GM18499 (cell line): ENCODE measurements around the gene IZUMO1.
"Not testable (repeated sequence)": the region's sequence is repeated elsewhere in the genome, so short reads cannot be mapped to it uniquely, and the experiment has no call there.

Experiments
- ATAC-seq: cut with Tn5 transposase; IDR thresholded peaks from one replicate; pipeline ENCODE4 v1.9.1; 2021; ENCODE audit warnings: moderate number of reproducible peaks; ENCODE audit not compliant: insufficient read depth, unreplicated experiment

The IZUMO1 gene

DNA sequence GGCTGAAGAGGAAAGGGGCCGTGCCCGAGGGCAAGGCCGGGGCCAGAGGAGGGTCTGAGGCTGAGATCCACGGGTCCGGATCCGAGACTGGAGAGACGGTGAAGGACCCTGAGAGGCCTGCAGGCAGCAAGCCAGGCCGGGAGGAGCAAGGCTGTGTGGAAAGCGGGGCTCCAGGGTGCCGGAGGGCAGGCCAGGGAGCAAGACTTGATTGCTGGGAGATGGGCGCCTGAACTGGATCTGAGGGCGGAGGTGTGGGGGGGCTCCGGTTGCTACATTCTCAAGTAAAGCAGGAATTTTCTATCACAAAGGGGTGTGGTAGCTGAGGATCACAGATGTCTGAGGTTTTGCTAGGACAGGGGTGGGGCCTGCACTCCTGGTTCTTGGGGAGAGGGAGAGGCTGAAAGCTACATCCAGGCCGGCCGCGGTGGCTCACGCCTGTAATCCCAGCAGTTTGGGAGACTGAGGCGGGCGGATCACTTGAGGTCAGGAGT lies 31.0 kb downstream of the IZUMO1 start:
- no peak for ATAC-seq

DNA sequence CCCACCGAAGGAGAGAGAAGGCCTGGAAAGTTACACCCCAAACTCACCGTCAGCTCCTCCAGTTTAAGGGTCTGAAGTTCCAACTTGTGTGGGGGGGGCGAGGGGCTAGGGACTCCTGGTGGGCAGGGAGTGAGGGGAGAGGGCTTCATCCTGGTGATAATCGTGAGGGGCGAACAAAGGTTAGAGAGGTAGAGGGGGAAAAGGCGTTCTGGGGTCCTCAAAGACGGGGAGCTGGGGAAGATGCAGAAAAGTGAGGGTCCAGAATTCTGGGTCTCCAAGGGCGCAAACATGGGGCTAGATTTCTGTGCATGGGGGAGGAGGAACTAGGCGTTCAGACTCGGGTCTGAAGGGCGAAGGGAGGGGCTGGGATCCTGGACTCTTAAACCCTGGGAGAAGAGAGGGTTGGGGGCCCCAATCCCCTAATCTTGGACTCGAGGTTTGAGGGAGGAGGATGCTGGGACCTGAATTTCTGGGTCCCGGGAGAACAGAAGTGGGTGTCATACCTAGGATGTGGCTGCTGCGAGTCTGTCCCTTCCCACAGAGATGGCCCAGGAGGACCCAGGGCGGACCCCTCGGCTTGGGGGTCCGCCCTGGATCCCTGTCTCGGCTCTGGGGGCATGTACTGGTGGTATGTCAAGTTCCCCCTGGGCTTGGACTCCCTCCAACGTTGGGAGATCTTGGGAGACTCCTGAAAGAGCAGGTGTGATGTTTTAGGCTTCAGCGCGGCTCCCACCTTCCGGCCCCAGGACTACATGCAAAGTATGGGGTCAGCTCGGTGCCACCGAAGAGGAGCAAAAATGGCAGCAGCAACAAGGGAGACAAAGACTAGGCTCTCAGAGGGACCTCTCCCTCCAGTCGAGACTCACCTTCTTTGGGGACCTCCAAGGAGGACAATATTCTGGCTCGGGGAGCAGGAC lies 31.7 kb downstream of the IZUMO1 start:
- ATAC-seq: no peak

DNA sequence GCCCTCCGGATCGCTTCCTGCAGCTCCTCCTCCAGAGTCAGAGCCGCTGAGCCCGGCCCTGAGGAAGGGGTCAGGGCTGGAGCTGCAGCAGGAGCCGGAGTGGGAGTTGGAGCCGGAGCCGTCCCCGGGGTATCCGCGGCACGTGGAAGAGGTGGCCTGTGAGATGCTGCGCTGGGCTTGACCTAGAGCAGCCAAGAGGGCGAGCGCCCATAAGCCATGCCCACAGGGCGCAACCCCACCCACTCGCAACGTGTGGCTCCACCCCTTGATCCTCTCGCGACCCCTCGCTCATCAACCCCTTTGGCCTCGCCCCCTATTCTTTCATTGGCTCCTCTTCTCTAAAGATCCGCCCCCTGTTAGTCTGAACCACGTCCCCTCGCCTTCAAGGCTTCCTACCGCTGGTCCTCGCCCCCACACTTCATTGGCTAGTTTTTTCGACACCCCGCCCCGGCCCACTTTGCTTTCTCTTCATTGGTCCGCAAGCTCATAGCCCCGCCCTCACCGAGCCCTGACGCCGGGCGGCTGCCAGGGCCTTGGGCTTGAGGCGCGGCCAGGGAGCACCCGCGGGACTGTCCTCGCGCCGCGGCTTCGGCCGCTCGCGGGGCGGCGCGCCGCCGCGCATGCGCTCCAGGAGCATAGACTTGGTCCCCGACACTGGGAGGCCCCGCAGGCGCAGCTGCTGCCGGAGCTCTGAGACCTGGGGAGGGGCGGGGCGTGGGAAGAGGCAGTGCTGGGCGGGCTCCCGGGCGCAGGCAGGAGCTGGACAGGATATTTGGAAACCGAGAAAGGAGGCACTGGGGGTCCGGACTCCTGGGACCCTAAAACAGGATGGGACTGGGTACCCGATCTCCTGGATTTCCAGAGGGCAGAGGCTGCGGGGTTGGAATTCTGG lies 32.6 kb downstream of the IZUMO1 start:
- ATAC-seq: peak; percentile 65

DNA sequence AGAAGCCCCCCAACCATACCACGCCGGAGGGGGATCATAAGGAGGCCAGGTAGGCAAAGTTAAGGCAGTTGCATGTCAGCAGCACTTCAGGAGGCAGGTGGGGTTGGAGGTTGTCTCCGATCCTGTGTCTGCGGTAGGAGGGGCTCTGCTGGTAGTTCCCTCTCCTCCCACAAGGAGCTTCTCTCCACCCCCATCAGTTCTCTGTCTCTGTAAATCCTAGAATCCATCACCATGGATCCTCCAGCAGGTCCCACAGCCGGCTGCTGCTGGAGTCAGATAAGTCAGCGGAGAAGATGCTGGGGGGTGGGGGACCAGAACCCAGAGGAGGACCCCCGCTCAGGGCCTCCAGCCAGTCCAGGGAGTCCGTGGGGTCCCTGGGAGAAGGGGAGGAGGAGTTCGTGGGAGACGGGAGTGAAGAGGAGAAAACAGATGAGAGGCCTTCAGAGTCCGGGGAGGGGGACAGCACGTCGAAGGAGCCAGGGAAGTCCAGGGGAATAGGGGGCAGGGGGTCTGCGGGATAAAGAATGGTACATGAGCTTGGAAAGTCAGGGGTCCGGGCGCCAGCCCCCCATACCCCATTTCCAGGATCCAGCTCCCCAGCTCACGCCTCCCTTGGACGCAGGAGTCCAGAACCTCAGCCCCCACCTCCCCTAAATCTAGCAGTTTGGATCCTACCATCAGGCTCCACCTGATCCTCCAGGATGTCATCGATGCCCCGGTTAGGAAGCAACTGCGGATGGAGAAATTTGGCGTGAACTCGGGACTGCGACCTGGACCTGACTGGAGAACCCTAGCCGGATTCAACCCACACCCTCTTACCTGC lies 33.5 kb downstream of the IZUMO1 start:
- no peak for ATAC-seq

DNA sequence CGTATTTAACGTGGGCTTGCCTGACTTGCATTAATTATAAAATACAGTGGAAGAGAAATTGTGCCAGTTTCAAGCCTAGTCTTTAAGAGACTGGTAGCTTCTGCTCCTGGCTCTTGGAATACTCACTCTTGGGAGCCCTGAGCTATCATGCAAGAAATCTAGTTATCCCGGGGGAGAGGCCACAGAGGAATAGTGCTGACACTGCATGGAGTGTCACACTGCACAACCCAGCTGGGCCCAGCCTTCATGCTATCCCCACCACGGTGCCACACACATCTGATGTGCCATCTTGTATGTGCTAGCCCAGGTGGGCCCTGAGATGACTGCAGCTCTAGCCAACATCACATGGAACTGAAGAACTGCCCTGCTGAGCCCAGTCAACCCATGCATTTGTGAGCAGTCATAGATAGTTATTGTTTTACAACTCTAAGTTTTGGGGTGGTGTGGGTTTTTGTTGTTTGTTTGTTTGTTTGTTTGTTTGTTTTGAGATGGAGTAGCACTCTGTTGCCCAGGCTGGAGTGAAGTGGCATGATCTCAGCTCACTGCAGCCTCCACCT lies 35.5 kb downstream of the IZUMO1 start:
- ATAC-seq: no peak

DNA sequence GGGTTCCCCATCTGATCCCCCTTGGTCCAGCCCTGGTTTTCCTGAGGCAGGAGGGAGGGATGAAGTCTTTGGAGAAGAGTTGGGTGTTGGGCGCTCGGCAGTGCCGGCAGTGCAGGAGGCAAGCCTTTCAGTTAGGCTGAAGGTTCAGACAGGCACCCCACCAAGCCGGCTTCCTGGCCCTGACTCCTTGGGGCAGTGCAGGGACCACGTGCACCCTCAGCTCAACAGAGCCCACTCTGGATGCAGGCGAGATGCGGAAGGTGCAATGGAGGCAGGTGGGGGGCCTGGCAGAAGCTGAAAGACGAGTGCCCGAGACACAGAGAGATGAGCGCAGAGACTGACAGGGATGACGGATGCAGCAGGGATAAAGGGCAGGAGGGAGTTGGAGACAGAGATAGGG lies 38.2 kb downstream of the IZUMO1 start:
- ATAC-seq: no peak

DNA sequence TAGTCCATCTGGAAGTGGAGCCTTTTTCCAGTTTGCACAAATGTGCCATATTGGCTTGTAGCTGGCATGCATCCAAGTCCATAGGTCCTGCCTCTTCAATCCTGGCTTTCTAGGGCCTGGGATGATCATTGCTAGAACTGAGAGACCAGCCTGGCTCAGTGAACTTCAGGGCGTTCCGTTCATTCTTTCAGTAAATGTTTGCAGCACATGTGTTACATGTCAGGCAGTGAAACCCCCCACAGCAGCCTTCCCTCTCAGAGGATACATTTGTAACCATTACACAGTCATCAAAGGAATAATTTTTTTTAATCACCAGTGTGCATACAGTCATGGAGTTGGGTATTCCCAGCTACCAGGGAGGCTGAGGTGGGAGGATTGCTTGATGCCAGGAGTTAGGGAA lies 41.3 kb downstream of the IZUMO1 start:
- ATAC-seq: no peak

DNA sequence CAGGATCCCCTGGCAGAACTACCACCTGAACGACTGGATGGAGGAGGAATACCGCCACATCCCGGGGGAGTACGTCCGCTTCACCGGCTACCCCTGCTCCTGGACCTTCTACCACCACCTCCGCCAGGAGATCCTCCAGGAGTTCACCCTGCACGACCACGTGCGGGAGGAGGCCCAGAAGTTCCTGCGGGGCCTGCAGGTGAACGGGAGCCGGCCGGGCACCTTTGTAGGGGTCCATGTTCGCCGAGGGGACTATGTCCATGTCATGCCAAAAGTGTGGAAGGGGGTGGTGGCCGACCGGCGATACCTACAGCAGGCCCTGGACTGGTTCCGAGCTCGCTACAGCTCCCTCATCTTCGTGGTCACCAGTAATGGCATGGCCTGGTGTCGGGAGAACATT lies 43.4 kb downstream of the IZUMO1 start:
- no peak for ATAC-seq

DNA sequence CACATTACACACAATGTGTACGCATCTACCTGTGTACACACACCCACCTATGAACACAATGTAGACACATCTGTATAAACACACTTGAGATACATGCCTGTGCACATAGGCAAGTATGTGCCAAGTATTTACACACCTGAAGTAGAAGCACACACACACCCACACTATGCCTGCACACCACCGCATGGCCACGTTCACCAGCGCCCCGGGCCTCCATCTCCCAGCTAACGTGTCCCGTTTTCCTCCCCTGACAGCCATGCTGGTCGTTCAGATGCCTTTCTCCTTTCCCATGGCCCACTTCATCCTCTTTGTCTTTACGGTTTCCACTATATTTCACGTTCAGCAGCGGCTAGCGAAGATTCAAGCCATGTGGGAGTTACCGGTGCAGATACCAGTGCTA lies 44.0 kb downstream of the IZUMO1 start:
- ATAC-seq: no peak

DNA sequence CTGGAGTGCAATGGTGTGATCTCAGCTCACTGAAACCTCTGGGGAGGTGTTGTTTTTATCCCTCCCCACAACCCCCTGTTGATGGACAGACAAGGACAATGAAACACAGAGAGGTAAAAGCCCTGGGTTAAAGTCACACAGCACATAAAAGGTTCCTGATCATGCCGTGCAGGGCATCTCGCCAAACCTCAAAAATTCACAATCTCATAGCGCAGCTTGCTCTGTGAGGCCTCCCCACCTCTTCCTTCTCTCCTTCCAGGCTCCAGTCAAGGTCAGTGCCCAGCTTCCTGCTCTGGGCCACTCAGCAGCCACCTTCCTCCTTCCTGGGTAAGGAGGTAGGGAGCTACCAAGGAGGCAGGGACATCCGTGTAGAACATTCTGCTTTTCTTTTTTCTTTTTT lies 48.7 kb downstream of the IZUMO1 start:
- ATAC-seq: no peak

DNA sequence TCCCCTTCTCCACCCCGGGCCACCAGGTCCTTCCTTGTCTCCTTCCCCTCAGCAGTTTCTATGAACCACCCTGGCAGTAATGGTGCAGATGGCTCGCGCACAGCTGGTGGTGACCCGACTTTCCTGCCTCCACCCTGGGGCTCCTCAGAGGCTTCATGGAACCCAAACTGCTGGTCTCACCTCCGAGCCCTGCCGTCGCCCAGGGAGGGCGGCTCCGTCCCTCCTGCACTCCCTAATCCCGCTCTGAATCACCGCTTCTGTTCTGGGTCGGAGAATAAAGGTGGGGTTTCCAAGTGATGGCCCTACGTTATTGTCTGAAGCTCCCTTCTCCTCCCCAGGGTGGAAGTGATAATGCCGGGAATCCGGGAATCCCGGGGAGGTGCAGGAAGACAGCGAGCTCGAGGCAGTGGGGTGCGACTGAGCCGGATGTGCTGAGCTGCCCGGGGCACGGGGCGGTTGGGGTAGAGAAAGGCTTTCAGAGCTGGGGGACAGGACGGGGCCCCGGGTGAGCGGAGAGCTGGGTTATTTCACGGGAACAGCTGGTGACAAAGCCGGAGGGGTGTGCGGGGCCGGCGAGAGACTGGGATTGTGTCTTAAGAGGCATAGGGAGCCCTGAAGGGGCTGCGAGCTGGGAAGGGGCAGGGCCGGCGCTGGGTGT lies 50.2 kb downstream of the IZUMO1 start:
- ATAC-seq: no peak

DNA sequence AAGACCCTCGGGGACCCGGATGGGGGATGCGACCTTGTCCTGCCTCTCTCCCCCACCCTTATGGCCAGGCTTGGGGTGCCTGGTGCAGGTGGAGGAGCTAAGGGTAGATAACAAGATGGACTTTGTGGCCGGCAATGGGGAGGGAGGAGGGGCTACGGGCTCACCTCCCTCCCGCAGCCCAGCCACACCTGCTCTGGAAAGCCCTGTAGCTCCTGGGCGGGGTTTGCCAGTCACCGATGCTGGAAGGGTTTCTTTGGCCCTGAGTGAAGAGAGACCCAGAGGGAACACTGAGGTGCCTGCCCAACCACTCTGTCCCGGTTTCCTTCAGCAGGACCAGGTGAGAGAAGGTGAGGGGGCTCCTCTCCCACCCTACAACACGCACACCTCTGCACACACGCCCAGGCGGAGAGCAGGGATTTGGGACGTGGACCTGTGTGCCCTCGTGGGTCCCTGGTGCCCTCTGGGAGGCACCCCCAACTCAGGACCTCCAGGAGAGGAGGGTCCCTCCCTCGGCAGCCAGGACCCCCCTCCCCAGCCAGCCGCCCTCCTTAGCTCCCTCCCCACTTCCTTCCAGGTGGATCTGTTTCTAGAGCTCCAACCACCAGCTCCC lies 50.9 kb downstream of the IZUMO1 start, which contains the start of gene FUT2:
Gene FUT2 (plus strand): TSS at position 229 of the 610 bp plus-strand sequence. CDS start 6,986 bp downstream, outside the sequence.
- no peak for ATAC-seq

DNA sequence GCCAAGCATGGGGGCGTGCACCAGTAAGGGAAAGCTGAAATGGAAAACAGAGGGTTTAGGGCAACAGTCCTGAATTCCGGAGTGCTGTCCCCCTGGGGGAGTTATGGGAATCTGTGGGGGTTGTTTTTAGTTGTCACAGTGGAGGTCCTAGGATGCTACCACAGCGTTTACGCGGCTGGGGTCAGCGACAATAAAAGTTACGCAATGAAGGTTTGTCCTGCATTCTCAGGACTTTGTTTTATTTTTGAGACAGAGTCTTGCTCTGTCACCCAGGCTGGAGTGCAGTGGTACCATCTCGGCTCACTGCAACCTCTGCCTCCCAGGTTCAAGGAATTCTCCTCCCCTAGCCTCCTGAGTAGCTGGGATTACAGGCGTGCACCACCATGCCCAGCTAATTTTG lies 53.1 kb downstream of the IZUMO1 start:
- ATAC-seq: not testable (repeated sequence)
